LHCN-M2 (cell line): ENCODE measurements around the gene PCSK6. TPM values are rescaled to one million over a fixed set of nuclear protein-coding genes. Genes with fewer than 3 reads are reported as not detected.
"Not testable (repeated sequence)": the region's sequence is repeated elsewhere in the genome, so short reads cannot be mapped to it uniquely, and the experiment has no call there.

Experiments
- DNase-seq: peaks from one replicate; pipeline ENCODE4 v3.0.0-alpha.2; 2012; ENCODE audit warnings: low read depth
- total RNA-seq: library from RNA; depleted of rRNA; stranded (reverse); fragments of >200 nt; gene quantifications from 2 replicates; pipeline ENCODE4 v1.2.3, GENCODE V29; 2014

The PCSK6 gene
- total RNA-seq, 1 experiment from 2014 or later: 0.52 TPM

DNA sequence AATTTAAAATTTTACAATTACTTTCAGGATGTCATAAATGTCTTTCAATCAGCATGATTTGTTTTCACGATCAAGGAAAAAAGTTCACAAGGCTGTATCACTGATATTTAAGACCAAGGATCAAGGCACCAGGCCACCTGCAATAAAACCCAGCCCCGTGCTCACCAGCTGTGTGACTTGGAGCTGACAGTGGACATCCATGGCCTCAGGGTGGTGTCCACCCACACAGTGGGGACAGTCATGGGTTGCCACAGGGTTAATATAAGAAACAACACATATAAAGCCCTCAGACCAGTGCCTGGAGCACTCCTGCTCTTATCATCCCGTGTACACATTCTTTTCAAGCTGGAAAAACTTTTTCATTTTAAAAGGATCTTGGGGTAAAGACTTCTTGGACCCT, 56.5 kb downstream of the PCSK6 start:
- DNase-seq: no peak

DNA sequence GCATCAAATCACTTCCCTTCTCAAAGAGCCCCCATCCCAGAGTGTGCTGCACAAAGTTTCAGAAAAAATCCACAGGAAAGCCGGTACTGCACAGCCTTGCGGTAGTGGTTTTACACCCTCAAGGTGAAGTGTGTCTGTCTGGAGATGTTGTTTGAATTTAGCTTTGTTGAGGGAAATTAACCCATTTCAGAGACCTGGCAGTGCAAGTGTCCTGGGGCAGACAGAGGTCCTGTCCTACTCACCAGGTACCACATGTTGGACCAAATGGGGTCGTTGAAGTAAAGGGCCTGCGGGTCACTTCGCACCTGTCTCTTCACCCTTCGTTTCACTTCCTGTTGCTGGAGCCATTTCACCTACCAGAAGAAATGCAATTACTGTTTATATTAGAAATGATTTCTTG, 57.8 kb downstream of the PCSK6 start:
- DNase-seq: no peak

DNA sequence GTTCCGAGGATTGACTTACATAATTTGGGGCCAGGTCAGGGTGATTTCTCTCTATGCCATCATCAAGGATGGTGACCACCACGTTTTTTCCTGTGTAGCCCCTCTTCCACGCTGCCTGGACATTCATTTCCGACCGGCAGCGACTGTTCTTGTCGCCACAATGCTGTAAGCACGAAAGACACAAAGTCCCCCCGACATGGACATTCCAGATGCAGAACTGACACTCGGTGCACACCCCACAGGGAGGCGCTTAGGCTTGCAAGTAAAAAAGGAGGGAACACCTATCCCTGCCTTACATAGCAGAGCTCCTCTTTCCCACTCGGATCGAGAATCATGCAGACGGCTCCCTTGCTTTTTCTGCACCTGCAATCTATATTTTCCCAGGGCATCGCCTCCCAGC, 58.2 kb downstream of the PCSK6 start:
- DNase-seq: no peak

DNA sequence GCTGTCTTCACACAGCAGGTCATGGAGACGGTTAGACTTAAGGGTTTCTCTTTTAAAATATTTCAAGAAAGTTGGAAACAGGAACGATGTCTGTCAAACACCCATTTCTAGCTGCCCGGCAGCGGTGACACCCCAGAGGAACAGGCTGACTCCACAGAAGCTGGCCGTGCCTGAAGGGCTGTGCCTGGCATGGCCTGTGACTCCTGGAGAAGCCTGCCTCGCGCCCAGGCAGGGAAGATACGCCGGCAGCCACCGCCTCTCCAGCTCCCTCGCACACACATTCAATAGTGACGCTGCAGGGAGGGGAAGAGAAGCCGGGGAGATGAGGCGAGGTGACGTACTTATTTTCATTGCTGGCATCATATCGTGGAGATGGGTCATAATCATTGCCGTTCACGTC, 59.9 kb downstream of the PCSK6 start:
- no peak for DNase-seq

DNA sequence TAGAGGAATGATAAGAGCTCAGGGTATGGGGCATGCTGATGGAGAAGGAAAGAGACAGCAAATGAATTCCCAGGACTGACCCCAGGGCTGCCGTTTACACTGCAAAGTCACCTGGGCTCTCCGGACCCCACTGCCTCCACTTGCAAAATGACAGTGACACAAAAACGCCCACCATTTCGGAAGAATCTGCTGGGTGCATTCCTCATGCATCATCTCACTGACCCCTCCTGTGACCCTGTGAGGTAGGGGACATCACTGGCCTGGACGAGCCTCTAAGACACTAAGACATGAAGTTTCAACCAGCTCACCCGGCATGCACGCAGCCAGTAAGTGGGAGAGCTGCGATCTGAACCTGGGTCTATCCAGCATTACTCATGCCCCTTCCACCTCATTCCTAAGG, 60.3 kb downstream of the PCSK6 start:
- no peak for DNase-seq

DNA sequence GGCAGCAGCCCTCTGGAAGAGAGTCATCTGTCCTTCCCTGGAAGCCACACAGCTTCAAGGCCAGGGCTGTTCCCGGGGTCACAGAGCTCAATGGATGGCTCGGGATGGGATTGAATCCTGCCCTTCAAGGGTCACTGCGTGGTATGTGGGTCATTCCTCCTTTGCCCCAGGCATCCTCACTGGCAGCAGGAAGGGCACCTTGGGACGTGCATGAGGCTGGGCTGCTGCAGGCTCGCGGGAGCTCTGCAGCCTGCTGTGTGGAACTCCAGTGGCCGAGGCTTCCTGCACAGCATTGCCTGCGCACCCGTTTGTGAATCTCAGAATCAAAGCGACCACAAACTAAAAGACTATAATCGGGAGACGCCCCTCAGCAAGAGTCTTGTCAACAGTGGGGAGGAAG, 60.7 kb downstream of the PCSK6 start:
- DNase-seq: no peak

DNA sequence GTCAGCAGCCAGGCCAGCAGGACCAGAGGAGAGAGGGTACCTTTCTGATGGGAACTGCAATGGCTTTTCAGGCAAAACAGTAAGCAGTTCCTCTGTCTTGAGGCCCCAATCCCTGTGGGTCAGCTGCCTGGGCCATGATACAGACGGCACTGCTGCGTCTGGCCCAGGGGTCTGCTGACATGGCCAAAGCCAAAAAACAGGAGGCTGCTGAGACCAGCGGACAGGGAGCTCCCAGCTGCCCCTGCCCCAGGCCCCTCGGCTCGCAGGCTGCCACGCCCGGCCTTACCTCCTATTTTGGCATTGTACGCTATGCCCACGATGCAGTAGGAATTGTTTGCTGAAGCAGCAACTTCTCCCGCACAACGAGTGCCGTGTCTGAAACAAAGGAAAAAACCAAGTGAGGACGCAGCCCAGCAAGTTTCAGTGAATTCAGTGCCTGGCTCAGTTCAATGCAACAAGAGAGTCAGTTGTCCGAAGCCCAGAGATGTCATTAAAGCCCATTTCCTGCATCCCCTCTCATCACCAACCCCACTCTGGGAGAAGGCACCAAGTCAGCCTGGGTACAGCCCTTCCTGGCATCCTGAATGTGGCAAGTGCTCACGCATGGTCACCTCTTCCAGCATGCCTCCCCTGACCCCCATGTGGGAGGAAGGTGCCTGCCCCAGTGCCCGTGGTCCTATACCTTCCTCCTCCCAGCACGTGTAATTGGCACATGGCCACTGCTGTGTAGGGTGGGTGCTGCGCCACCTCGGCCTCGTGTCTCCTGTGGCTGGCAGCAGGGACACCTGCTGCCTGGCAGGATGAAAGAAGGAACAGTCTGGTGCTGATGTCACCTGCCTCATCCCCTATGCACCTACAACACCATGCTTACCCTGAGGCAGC, 61.7 kb downstream of the PCSK6 start:
- DNase-seq: no peak

DNA sequence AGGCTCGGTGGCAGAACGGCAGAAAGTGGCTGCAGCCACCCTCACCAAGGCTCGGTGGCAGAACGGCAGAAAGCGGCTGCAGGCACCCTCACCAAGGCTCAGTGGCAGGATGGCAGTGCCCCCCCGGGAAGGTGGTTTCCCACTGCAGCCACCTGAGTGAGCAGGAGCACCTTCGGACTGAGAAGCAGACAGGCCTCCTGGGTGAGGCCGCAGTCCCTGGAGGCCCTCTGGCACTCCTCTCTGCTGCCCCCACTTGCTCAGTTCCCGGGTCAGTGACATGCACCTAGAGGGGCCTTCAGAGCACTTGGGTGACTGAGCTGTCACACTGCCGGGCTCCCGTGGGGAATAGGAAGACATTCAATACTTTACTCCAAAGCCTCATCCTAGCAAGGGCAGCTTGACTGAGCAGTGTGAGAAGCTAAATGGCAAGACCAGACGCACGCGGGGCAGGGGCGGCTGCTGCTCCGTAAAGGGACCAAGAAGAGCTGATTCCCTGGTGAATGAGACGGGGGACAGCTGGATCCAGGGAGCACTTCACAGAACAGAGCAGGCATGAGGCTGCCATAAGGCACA, 62.7 kb downstream of the PCSK6 start:
- DNase-seq: no peak

DNA sequence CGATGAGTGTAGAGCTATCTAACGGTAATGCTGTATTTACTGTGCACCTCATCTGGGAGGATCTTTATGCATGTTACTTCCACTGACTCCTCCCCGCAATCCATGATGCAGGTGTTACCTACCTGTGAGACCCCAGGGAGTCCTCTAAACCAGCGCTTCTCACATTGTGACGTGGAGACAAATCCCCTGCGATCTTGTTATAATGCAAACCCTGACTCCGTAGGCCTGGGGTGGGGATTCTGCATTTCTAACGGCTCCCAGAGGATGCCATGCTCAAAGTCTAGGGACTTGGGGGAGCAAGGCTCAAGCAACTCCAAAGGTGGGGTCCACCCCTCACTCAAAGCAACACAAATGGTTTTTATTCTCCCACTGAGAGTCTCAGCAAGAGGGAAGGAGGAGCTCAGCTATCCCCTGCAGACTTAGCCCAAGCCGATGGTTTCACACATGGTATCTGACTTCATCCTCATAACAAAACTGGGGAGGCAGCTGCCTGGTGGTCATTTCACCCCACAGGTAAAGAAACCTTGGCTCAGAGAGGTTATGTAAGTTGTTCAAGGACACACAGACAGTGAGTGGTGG, 63.6 kb downstream of the PCSK6 start:
- no peak for DNase-seq

DNA sequence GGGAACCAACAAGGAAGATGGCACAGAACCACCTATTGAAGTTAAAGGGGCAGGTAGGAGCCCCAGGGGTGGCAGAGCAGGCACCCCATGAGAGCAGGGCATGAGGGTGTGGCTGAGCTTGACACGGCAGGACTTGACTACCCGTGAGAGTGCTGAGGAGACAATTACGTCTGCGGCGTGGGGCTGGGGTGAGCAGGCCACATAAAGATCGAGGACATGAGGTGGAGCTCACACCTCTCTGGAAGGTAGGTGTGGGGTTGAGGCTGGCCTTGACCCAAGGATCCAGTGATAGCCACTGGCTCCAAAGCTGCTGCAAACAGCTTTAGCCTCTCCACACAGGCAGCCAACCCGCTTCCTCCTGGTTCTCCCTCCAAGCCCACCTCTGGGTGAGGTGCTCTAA, 64.5 kb downstream of the PCSK6 start:
- DNase-seq: no peak

DNA sequence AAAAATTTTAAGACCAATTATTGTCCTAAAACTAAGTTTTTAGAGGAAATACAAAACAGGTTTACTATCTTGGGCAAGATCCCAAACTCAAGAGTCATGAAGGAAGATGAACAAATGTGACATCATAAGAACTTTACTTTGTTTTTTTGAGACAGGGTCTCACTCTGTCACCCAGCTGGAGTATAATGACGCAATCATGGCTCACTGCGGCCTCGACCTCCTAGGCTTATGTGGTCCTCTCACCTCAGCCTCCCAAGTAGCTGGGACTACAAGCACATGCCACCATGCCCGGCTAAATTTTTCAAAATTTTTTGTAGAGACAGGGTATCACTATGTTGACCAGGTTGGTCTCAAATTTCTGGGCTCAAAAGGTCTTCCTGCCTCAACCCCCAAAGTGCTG, 69.3 kb downstream of the PCSK6 start:
- no peak for DNase-seq

DNA sequence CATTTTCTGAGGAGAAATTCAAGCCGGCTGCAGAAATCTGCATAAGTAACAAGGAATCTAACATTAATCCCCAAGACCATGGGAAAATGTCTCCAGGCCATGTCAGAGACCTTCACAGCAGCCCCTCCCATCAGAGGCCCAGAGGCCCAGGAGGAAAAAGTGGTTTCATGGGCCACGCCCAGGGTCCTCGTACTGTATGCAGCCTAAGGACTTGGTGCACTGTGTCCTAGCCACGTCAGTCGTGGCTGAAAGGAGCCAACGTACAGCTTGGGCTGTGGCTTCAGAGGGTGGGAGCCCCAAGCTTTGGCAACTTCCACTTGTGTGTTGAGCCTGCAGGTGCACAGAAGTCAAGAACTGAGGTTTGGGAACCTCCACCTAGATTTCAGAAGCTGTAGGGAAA, 73.0 kb downstream of the PCSK6 start:
- DNase-seq: not testable (repeated sequence)

DNA sequence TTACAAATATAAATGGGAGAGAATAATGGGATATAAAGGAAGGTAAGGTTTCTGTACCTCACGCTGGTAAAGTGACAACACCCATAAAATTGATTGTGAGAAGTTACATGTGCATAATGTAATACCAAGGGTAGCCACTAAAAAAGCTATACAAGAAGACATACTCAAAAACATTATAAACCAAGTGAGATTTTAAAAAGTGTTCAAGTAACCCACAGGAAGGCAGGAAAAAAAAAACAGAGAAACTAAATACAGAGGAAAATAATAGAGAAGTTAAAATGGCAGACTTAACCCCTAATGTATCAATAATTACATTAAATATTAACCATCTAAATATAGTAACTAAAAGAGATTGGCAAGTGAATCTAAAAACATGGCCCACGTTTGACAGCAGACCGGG, 76.3 kb downstream of the PCSK6 start:
- DNase-seq: no peak

DNA sequence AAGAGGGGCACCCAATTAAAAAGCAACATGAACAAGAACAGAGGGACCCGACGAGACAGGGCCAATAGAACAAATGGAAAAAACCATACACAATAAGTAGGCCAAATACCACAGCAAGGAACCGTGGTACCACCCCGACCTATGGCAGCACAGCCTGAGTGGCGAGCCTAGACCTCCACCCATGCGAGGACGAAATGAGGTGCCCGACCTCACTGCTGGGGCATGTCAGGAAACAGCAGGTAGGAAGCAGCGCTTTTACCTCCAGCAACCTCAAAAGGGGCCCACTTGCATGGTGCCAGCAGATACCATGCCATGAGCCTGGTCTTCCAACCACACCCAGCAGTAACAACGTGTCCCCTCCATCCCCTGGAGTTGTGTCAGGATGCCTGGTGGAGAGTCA, 77.9 kb downstream of the PCSK6 start:
- no peak for DNase-seq

DNA sequence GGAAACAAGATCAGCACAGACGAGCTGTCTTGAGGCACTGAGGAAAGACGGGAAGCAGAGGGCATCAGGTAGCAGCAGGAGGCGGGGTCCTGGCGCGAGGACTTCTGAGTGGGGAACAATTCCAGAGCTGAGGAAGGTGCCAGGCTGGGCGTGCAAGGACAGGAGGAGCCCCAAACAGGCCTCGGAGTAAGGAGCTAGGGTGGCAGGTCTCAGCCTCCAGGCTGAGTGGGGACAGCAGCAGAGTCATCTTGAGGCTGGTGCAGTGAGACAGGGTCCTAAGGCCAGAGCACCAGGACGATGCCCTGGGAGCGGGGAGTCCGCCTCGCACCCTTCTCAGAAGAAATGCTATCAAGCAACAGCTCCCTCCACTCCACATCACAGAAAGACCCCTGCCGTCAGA, 78.4 kb downstream of the PCSK6 start:
- no peak for DNase-seq

DNA sequence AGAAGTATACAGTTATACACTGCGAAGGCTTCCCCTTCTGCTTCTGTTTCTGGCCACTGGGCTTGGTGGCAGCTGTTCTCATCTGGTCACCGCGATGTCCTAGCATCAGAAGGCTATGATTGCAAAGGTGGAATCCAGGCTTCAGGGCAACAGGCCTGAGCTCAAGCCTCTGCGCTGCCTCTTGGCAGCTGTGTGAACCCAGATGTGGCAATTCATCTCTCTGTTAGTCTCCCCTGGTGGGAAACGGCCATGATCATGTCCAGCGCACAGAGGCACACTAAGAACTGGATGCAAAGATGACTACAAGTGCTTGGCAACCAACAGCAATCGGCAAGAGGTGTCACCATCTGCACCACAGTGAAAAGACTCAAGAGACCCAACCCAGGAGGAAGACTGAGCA, 78.9 kb downstream of the PCSK6 start:
- DNase-seq: no peak

DNA sequence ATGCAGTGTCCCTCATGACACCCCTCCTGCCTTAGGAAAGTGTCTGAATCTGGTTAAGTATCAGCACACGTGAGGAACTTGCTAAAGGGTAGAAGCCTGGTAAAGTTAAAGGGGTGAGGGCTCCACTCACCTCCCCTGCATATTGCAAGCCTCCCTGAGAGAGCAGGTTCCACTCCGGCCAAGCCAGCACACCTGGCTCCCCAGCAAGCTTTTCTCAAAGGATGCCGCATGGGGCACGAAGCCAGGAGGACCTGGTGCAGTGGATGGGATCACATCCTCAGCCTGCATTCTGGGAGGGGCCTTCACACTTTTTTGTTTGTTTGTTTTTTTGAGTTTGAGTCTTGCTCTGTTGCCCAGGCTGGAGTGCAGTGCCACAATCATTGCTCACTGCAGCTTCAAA, 79.9 kb downstream of the PCSK6 start:
- DNase-seq: no peak

DNA sequence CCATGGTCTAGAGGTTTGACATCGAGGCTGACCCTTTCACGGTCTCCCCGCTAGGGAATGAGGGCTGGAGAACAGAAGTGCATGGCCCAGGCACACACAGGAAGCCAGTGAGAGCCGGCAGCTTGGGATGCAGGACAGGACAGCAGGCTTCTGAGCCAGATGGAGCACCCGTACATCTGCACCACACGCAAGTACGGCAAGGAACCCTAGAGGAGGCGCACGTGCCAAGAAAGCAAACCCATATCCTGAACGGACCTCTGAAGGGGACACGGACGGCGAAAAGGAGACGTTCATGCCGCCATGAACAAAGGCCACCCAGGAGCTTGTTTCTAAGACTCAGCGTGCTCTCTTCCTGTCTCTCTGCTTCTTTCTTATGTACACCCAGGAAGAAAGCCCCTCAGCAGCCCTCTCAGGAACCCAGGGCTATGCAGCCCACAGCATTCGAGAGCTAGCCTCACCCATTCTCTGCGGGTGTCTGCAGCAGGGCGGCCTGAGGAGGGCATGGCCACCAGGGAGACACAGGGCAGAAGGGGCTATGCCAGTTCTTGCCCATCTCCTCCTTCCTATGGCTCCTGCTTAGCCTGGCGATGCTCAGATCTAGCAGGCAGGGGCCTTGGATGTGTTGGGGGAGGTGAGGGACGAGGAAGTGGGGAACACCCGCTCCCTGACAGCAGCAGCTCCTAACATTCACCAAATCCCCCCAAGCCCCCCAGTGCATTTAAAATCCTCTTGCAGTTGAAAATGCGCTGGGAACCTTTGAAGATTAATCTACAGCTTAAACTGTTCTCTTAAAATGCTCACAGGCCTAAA, 81.3 kb downstream of the PCSK6 start:
- no peak for DNase-seq

DNA sequence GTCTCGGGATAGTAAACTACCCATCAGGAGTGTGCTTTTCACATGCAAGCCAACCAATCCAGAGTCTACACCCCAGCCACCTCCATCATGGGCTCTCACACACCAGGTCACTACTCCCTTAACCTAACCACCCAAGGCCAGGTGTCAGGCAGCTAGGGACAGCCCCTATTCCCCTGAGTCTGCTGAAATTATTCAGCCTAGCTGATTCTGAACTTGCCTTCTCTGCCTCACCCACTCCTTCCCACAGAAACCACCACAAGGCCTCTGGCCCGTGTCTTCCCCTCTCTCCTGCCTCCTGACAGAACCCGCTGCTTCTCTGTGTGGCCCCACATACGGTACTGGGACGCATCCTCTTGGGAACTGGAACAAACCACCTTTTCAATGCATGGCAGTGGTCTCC, 82.1 kb downstream of the PCSK6 start:
- DNase-seq: no peak

DNA sequence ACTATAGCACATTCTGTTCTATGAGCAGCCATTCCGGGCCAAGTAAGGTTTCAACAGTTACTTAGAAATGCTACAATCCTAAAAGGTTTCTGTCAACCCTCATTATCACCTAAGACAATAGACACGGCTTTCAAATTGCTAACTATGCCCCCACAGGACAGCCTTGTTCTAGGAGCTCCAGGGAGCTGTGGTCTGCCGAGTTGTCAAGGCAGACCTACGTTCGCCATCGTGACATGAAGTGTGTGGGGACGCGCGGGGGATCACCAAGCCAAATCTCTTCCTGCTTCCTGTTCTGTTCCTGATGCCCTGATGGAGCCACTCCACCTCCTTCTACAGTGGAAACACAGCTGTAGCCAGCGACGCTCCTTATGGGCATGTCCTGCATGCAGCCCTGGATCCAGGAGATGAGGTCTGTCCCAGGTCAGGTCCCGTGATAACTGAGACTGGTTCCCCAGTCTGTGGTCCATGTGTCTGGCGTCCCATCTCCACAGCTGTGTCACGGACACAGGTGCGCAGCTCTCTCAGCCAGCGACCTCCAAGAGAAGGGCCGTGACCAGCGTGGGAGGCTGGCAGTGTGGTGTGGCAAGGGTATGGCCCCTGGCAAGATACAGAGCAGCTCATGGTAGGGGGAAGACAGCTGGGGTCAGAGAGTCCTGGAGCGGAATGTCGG, 82.8 kb downstream of the PCSK6 start:
- DNase-seq: no peak

DNA sequence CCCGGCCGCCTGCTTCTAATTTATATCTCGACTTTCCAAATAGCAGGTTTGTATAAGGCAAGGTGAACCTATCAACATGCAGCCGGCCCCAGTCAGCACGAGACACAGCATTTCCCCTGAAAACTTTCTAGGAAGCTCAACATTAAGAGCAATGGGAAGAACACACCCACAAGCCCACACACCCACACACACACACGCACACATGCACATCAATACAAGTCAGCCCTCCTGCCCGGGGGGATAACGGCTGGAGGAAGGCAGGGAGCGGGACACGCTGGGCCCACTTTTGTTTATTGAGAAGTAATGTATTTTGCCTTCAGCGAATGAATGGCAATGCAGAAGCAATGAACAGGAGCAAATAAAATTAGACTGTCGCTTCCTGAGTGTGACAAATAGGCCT, 83.5 kb downstream of the PCSK6 start:
- DNase-seq: no peak

DNA sequence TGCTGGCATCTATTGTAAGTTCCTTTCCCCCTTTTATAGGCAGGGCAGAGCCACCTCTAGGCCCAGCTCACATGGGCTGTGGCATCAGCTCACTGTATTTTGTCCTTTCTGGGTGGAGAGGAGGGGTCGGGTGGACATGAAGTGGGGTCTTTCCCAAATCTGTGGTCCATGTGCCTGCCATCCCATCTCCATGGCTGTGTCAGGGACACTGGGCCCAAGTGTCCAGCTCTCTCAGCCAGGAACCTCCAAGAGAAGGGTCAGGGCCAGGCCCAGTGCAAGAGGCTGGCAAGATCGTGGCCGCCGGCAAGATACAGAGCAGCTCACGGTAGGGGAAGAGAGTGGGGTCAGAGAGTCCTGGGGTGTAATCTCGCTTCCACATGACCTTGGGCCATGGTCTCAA, 85.3 kb downstream of the PCSK6 start:
- DNase-seq: no peak
